Suprapubic skin (tissue), 4 donors: ENCODE results near the gene PLEKHG5. TPM values are rescaled to one million over a fixed set of nuclear protein-coding genes. Genes with fewer than 3 reads are reported as not detected.

Source experiments
- DNase-seq, 2 donors: peaks; one replicate each; pipeline ENCODE4 v3.0.0-alpha.2; 2019; ENCODE audit warnings: low spot score in 2 of 2
- H3K27ac ChIP-seq: fragments of 200-600 bp; sonication (generic); one replicate; pipeline ENCODE4 v1.5.1; 2019
- H3K27me3 ChIP-seq: fragments of 200-600 bp; sonication (generic); one replicate; pipeline ENCODE4 v1.5.1; 2019
- H3K36me3 ChIP-seq: fragments of 200-600 bp; sonication (generic); one replicate; pipeline ENCODE4 v1.5.1; 2019
- H3K4me1 ChIP-seq: fragments of 200-600 bp; sonication (generic); one replicate; pipeline ENCODE4 v1.5.1; 2019
- H3K4me3 ChIP-seq: fragments of 200-600 bp; sonication (generic); one replicate; pipeline ENCODE4 v1.5.1; 2019; ENCODE audit warnings: mild to moderate bottlenecking
- H3K9me3 ChIP-seq: fragments of 200-600 bp; sonication (generic); one replicate; pipeline ENCODE4 v1.5.1; 2019
- CTCF ChIP-seq, 2 donors: fragments of 200-600 bp in 1 of 2; fragments of 450-650 bp in 1 of 2; sonication (generic) in 1 of 2; IDR thresholded peaks; one replicate each; pipeline ENCODE4 v1.5.1; 2016 to 2019; ENCODE audit warnings: antibody characterized with exemption in 2 of 2, mild to moderate bottlenecking in 1 of 2, moderate library complexity in 1 of 2
- EP300 ChIP-seq: sonication (generic); formaldehyde crosslinking; IDR thresholded peaks from one replicate; pipeline ENCODE4 v1.6.1; 2017; ENCODE audit warnings: antibody characterized with exemption
- POLR2A ChIP-seq, 2 donors: fragments of 450-650 bp; IDR thresholded peaks; one replicate each; pipeline ENCODE4 v1.6.1; 2017; ENCODE audit warnings: antibody characterized with exemption in 2 of 2, mild to moderate bottlenecking in 2 of 2, moderate library complexity in 2 of 2
- POLR2AphosphoS5 ChIP-seq, 3 donors: sonication (generic); formaldehyde crosslinking; IDR thresholded peaks; one replicate each; pipeline ENCODE4 v1.6.1; 2017; ENCODE audit warnings: antibody characterized with exemption in 3 of 3
- WGBS: methylation state at CpG from one replicate; pipeline ENCODE4 v1.1.5; 2018; 5-methylcytosine and 5-hydroxymethylcytosine counted together
- total RNA-seq, 4 donors: library from RNA; depleted of rRNA; stranded (reverse); fragments of >200 nt; gene quantifications; one replicate each; pipeline ENCODE4 v1.1.0, GENCODE V29; 2016

The PLEKHG5 gene
- total RNA-seq, 4 donors from 2014 or later, result 76.3 to 347 (median 107) TPM

- DNase-seq, result no peak
- H3K36me3 ChIP-seq, result peaks cover 41% of the 10 kb centered on the region
- H3K4me3 ChIP-seq, result no peak overlapping the region
- no peaks in the 10 kb centered on the region for H3K27me3 ChIP-seq
- TF ChIP-seq POLR2AphosphoS5 (IDR thresholded peaks at IDR 0.05), result no peak
- TF ChIP-seq CTCF (IDR thresholded peaks at IDR 0.05), result no peak
- TF ChIP-seq EP300, result no peak
- no peak for TF ChIP-seq POLR2A (IDR thresholded peaks at IDR 0.05)
- peaks cover 35% of the 10 kb centered on the region for H3K4me1 ChIP-seq
- H3K9me3 ChIP-seq, result no peaks in the 10 kb centered on the region
- no peak overlapping the region for H3K27ac ChIP-seq
- WGBS, result 72% methylated on average over 17 of the region's 33 CpGs
These were observed 17.3 kb downstream of the PLEKHG5 start for GRCh38 chr1:6473974-6474814.

- Histone ChIP-seq H3K4me1 (peaks cover 35% of the 10 kb centered on the region), H3K27me3 (no peaks in the 10 kb centered on the region), H3K36me3 (peaks cover 51% of the 10 kb centered on the region), H3K4me3 (no peak overlapping the region), H3K9me3 (no peaks in the 10 kb centered on the region), H3K27ac (peak overlapping the region; percentile 57)
- no peak for TF ChIP-seq POLR2A (IDR thresholded peaks at IDR 0.05)
- TF ChIP-seq EP300, result no peak
- no peak for TF ChIP-seq POLR2AphosphoS5 (IDR thresholded peaks at IDR 0.05)
- TF ChIP-seq CTCF (IDR thresholded peaks at IDR 0.05), result no peak
- no peak for DNase-seq
- 100% methylated on average over 4 of the region's 18 CpGs for WGBS
These were observed 18.3 kb downstream of the PLEKHG5 start for GRCh38 chr1:6473156-6473555.

GRCh38 chr1:6472391-6472790 lies 19.1 kb downstream of the PLEKHG5 start:
- DNase-seq, result no peak
- WGBS, result 56% methylated on average over 10 of the region's 10 CpGs
- Histone ChIP-seq H3K36me3 (peaks cover 55% of the 10 kb centered on the region), H3K4me1 (peaks cover 35% of the 10 kb centered on the region), H3K27me3 (no peaks in the 10 kb centered on the region), H3K27ac (peak overlapping the region; percentile 57), H3K4me3 (no peak overlapping the region), H3K9me3 (no peaks in the 10 kb centered on the region)
- TF ChIP-seq POLR2AphosphoS5 (IDR thresholded peaks at IDR 0.05) (no peak), POLR2A (IDR thresholded peaks at IDR 0.05) (no peak), CTCF (IDR thresholded peaks at IDR 0.05) (peak in 1 of 2 donors; percentile 16), EP300 (no peak)

- no peak for DNase-seq
- Histone ChIP-seq H3K4me3 (no peak overlapping the region), H3K27ac (peak overlapping the region; percentile 71), H3K4me1 (peaks cover 35% of the 10 kb centered on the region), H3K9me3 (no peaks in the 10 kb centered on the region), H3K36me3 (peaks cover 53% of the 10 kb centered on the region), H3K27me3 (no peaks in the 10 kb centered on the region)
- no peak for TF ChIP-seq POLR2AphosphoS5 (IDR thresholded peaks at IDR 0.05)
- no peak for TF ChIP-seq EP300
- TF ChIP-seq CTCF (IDR thresholded peaks at IDR 0.05), result no peak
- WGBS, result 60% methylated on average over 7 of the region's 7 CpGs
These were observed 19.5 kb downstream of the PLEKHG5 start for GRCh38 chr1:6471970-6472368.

GRCh38 chr1:6471086-6471969 lies 20.1 kb downstream of the PLEKHG5 start:
- WGBS, result 67% methylated on average over 26 of the region's 67 CpGs
- no peak for DNase-seq
- TF ChIP-seq CTCF (IDR thresholded peaks at IDR 0.05) (no peak), EP300 (no peak)
- no peaks in the 10 kb centered on the region for H3K27me3 ChIP-seq
- H3K4me3 ChIP-seq, result peak overlapping the region; percentile 21
- H3K27ac ChIP-seq, result peak overlapping the region; percentile 71
- no peaks in the 10 kb centered on the region for H3K9me3 ChIP-seq
- H3K36me3 ChIP-seq, result peaks cover 53% of the 10 kb centered on the region
- H3K4me1 ChIP-seq, result peaks cover 35% of the 10 kb centered on the region
